Measurements from ENCODE around the gene TOX4.
"Not testable (repeated sequence)": the region's sequence is repeated elsewhere in the genome, so short reads cannot be mapped to it uniquely, and the experiment has no call there.

Gene TOX4

GRCh38 chr14:21535545-21536417, 58.8 kb downstream of the TOX4 start:
- no peak for DNase-seq (ENCODE audit: low spot score)

- no peak for DNase-seq (ENCODE audit: low spot score)
These were observed 59.6 kb downstream of the TOX4 start for GRCh38 chr14:21536418-21537089.

GRCh38 chr14:21537090-21537424, 60.1 kb downstream of the TOX4 start:
- DNase-seq (ENCODE audit: low spot score) = no peak

- peak; percentile 33 for DNase-seq (ENCODE audit: low spot score)
These were observed 62.4 kb downstream of the TOX4 start for GRCh38 chr14:21539189-21539940.

GRCh38 chr14:21541413-21542074, 64.5 kb downstream of the TOX4 start:
- no peak for DNase-seq (ENCODE audit: low spot score)

GRCh38 chr14:21543521-21543960, 66.5 kb downstream of the TOX4 start:
- no peak for DNase-seq (ENCODE audit: low spot score)

- no peak for DNase-seq (ENCODE audit: low spot score)
These were observed 67.0 kb downstream of the TOX4 start for GRCh38 chr14:21543963-21544362.

- DNase-seq (ENCODE audit: low spot score) = not testable (repeated sequence)
These were observed 67.6 kb downstream of the TOX4 start for GRCh38 chr14:21544588-21544987.
